GM12865 (cell line): Measurements from ENCODE around the gene TMEM120A.

Experiments used
- DNase-seq: peaks from one replicate; pipeline ENCODE4 v3.0.0; 2010; ENCODE audit warnings: low read depth
- H3K4me3 ChIP-seq: 2 replicates; pipeline ENCODE4 v1.5.1; 2011; ENCODE audit warnings: mild to moderate bottlenecking, low read depth, low read length, control low read depth
- TF ChIP-seq, protein P1 (sequence below): IDR thresholded peaks from 2 replicates; pipeline ENCODE4 v1.5.1; 2011; ENCODE audit warnings: low read length, control low read depth, low read depth, inconsistent platforms; ENCODE audit not compliant: insufficient read depth; ENCODE audit errors: missing control alignments

TMEM120A gene

DNA sequence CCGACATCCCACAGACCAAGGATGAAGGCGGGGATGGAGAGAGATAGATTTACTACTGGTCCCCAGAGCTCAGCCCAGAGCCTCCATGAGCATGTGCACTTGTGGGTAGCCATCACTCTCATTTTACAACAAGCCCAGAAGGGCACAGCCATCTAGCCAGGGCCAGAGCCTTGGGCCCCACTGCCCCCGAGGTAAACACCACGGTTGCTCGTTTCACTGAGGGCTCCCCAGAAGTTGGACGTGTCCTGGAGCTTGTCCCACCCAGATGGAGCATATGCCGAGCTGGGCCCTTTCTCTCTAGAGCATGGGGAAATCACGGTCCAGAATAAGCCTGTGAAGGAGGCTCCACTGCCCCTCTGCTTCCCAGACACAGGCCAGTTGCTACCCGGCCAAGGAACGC lies 9.0 kb upstream of the TMEM120A start:
- DNase-seq: no peak
- H3K4me3 ChIP-seq: no peak overlapping the region
- TF ChIP-seq, protein P1, sequence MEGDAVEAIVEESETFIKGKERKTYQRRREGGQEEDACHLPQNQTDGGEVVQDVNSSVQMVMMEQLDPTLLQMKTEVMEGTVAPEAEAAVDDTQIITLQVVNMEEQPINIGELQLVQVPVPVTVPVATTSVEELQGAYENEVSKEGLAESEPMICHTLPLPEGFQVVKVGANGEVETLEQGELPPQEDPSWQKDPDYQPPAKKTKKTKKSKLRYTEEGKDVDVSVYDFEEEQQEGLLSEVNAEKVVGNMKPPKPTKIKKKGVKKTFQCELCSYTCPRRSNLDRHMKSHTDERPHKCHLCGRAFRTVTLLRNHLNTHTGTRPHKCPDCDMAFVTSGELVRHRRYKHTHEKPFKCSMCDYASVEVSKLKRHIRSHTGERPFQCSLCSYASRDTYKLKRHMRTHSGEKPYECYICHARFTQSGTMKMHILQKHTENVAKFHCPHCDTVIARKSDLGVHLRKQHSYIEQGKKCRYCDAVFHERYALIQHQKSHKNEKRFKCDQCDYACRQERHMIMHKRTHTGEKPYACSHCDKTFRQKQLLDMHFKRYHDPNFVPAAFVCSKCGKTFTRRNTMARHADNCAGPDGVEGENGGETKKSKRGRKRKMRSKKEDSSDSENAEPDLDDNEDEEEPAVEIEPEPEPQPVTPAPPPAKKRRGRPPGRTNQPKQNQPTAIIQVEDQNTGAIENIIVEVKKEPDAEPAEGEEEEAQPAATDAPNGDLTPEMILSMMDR: no peak

DNA sequence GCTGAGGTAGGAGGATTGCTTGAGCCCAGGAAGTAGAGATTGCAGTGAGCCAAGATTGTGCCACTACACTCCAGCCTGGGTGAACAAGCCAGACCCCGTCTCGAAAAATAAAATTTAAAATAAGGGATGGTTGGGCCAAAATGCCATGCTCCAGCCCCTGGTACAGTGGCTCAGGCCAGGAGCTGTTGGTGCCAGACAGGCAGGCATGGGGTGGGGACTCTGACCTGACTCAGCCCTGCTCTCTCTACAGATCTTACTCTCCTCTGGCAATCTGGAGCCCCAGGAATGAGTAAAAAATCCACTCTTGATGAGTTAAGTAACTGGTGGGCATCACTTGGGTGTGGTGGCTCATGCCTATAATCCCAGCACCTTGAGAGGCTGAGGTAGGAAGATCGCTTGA lies 8.4 kb upstream of the TMEM120A start:
- TF ChIP-seq, protein P1: no peak
- DNase-seq: no peak
- H3K4me3 ChIP-seq: no peak overlapping the region

DNA sequence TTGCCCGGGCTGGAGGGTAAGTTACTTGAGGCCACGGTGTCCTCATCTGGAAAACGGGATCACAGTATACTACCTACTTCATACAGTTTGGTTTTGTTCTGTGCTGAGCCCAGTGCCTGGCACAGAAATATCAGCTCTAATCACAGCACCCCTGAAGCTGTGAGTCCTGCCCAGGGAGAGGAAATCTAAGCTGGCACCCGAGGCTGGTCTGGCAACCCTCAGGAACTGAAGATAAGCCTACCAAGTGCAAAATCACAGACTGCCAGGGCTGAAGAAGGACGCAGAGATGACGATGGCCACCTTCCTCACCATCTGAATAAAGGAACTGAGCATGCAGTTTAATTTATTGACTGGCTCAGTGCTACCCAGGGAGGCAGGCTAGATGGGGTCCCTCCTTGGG lies 7.7 kb upstream of the TMEM120A start:
- no peak overlapping the region for H3K4me3 ChIP-seq
- TF ChIP-seq, protein P1: no peak
- DNase-seq: no peak

DNA sequence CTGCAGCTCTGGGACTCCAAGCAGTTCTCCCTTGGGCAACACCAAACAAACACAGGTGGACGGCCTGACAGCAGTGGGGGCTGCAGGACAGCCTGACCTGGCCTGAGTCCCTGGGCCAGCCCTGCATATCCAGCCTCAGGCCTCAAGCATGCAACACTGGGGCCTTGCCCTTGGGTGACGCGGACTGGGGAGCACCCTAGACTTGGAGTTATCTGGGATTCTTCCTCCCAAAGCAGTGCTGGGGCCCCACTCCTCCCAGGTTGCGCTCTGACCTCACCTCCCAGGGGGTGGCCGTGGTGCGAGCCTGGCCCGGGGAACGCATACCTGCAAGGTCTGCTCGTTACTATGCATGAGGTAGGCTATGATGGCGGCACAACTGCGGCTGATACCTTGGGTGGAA lies 6.2 kb upstream of the TMEM120A start:
- DNase-seq: no peak
- H3K4me3 ChIP-seq: no peak overlapping the region
- TF ChIP-seq, protein P1: no peak

DNA sequence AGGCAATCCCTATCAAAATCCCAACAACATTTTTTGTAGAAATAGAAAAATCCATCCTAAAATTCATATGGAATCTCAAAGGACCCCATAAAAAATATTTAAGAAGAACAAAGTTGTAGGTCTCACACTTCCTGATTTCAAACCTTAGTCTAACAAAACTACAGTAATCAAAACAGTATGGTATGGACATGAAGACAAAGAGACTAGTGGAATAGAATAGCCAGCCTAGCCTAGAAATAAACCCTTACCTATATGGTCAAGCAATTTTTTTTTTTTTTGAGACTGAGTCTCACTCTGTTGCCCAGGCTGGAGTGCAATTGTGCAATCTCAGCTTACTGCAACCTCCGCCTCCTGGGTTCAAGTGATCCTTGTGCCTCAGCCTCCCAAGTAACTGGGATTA lies 3.6 kb upstream of the TMEM120A start:
- no peak overlapping the region for H3K4me3 ChIP-seq
- DNase-seq: no peak
- TF ChIP-seq, protein P1: no peak

DNA sequence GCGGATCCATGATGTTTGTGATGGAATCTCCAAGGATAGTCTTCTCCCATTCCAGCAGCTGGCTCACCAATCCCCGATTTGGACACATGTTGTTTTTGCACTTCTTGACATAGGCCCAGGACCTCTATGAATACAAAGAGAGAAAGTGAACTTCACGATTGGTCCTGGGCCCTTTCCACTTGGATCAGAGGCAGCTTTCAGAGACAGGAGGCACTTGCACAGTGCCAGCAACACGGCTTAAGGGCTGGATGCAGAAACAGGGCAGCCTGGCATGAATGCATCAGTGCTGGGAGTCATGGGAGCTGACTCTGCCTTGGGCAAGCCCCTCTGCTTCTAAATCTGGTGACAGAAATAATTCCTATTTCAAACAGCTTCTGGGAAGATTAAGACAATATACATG lies 2.1 kb upstream of the TMEM120A start:
- DNase-seq: no peak
- TF ChIP-seq, protein P1: no peak
- H3K4me3 ChIP-seq: no peak overlapping the region

DNA sequence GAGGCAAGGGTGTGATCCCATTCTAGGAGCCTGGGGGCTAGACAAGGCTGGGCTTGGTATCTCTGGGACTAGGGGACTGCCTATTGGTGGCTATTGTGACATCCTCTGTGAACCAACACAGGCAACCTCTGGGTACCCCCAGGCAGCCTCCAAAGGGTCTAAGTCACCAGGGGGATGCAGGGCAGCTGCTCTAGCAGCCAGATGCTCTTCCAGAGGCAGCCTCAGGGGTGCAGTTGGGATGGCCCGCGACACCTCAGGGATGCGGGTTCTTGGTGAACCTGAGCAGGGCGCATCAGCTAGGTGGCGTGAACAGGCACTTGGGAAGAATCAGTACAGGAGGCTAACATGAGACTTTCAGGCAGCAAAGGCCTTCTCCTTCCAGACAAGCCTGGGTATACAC lies 1.6 kb upstream of the TMEM120A start:
- DNase-seq: no peak
- H3K4me3 ChIP-seq: no peak overlapping the region

More for the DNA sequence above, 1.6 kb upstream of the TMEM120A start:
- TF ChIP-seq, protein P1: no peak
